GM19463 (cell line): ENCODE data around the gene RND2.
"Not testable (repeated sequence)": the region's sequence is repeated elsewhere in the genome, so short reads cannot be mapped to it uniquely, and the experiment has no call there.

Experiments
- ATAC-seq: cut with Tn5 transposase; IDR thresholded peaks from one replicate; pipeline ENCODE4 v1.9.1; 2021; ENCODE audit warnings: mild to moderate bottlenecking, moderate library complexity; ENCODE audit not compliant: unreplicated experiment

The RND2 gene

GRCh38 chr17:43024407-43025289 is at the start of gene RND2:
Gene RND2 (plus strand): TSS chr17:43025231. CDS start chr17:43025348, 117 bp downstream.
- ATAC-seq: peak; percentile 40

- ATAC-seq: no peak
These were observed 49.8 kb upstream of the RND2 start for GRCh38 chr17:42975265-42975664.

- not testable (repeated sequence) for ATAC-seq
These were observed 49.3 kb upstream of the RND2 start for GRCh38 chr17:42975701-42976100.

GRCh38 chr17:42979511-42980273 is 45.3 kb upstream of the RND2 start, which contains the start of gene PTGES3L:
Gene PTGES3L (minus strand): TSS chr17:42980080. CDS start chr17:42980053, 27 bp downstream.
- ATAC-seq: peak; percentile 38

- ATAC-seq: peak; percentile 70
These were observed 44.7 kb upstream of the RND2 start, which contains the start of gene RUNDC1 for GRCh38 chr17:42980274-42980765. Gene RUNDC1 (plus strand): TSS chr17:42980565. CDS start chr17:42980577, 12 bp downstream.

GRCh38 chr17:42980766-42981397 is 44.1 kb upstream of the RND2 start:
- ATAC-seq: peak; percentile 27

- no peak for ATAC-seq
These were observed 42.8 kb upstream of the RND2 start for GRCh38 chr17:42982266-42982665.

- ATAC-seq: no peak
These were observed 39.8 kb upstream of the RND2 start for GRCh38 chr17:42985225-42985624.

GRCh38 chr17:42989141-42989540 is 35.9 kb upstream of the RND2 start:
- no peak for ATAC-seq

- ATAC-seq: no peak
These were observed 35.0 kb upstream of the RND2 start for GRCh38 chr17:42989726-42990652.

- ATAC-seq: no peak
These were observed 33.6 kb upstream of the RND2 start for GRCh38 chr17:42991471-42991870.

- ATAC-seq: no peak
These were observed 32.2 kb upstream of the RND2 start for GRCh38 chr17:42992872-42993271.

GRCh38 chr17:42993913-42994312 is 31.1 kb upstream of the RND2 start:
- not testable (repeated sequence) for ATAC-seq

- no peak for ATAC-seq
These were observed 27.5 kb upstream of the RND2 start for GRCh38 chr17:42997390-42997983.

GRCh38 chr17:42997984-42998938 is 26.8 kb upstream of the RND2 start, which contains the start of gene RPL27:
Gene RPL27 (plus strand): TSS chr17:42998419. CDS start chr17:42998751, 332 bp downstream.
- ATAC-seq: peak; percentile 93

GRCh38 chr17:42999003-42999525 is 26.0 kb upstream of the RND2 start:
- no peak for ATAC-seq

- ATAC-seq: not testable (repeated sequence)
These were observed 24.1 kb upstream of the RND2 start for GRCh38 chr17:43000894-43001293.
